Mucosa of descending colon (tissue), 3 donors: ENCODE measurements around the gene LRCH1. TPM values are rescaled to one million over a fixed set of nuclear protein-coding genes. Genes with fewer than 3 reads are reported as not detected.

Experiments
- ATAC-seq: fragments of 200-7000 bp; cut with Tn5 transposase; one replicate; pipeline ENCODE4 v1.9.1; 2020; ENCODE audit warnings: mild to moderate bottlenecking, moderate library complexity
- DNase-seq, 3 donors: peaks; one replicate each; pipeline ENCODE4 v3.0.0-alpha.2; 2020
- H3K36me3 ChIP-seq: fragments of 200-600 bp; one replicate; pipeline ENCODE4 v1.8.0; 2021; ENCODE audit warnings: low read depth, mild to moderate bottlenecking
- H3K4me1 ChIP-seq: fragments of 200-600 bp; one replicate; pipeline ENCODE4 v1.8.0; 2021; ENCODE audit warnings: low read depth, mild to moderate bottlenecking
- H3K4me3 ChIP-seq: fragments of 200-600 bp; one replicate; pipeline ENCODE4 v1.8.0; 2021; ENCODE audit warnings: mild to moderate bottlenecking
- H3K9me3 ChIP-seq: fragments of 200-600 bp; one replicate; pipeline ENCODE4 v1.8.0; 2021; ENCODE audit warnings: mild to moderate bottlenecking
- intact Hi-C, 2 donors: fragments of 100-400 bp; cut with DNase I in 1 of 2; cut with micrococcal nuclease in 1 of 2; formaldehyde crosslinking; loops; one replicate each; pipeline versions ENCODE4 v1.11.0 to v1.11.1; 2022; cut with DNase I, micrococcal nuclease
- total RNA-seq, 3 donors: library from RNA; stranded (reverse); fragmentation: NEBNext Ultra II Directional in 2 of 3; extraction: Animal tissue kit (Norgen Biotek cat#: 25700) in 2 of 3; gene quantifications; one replicate each; pipeline versions ENCODE4 v1.2.1 to v1.2.4, GENCODE V29; 2021 to 2023
- TF ChIP-seq, protein P1 (sequence below): fragments of 200-600 bp; IDR thresholded peaks from one replicate; pipeline ENCODE4 v1.8.0; 2022; ENCODE audit warnings: antibody characterized with exemption, mild to moderate bottlenecking
- donor health status: DM: no; HTN: no; CAD: no; lungs with moderate emphysema.
- donor health status: DM: no; HTN: no; CAD: no.
- donor health status: DM: no; HTN: yes; CAD: no.

LRCH1 gene
- total RNA-seq, 3 donors from 2014 or later, result 13.4 to 44.1 (median 16.1) TPM

DNA sequence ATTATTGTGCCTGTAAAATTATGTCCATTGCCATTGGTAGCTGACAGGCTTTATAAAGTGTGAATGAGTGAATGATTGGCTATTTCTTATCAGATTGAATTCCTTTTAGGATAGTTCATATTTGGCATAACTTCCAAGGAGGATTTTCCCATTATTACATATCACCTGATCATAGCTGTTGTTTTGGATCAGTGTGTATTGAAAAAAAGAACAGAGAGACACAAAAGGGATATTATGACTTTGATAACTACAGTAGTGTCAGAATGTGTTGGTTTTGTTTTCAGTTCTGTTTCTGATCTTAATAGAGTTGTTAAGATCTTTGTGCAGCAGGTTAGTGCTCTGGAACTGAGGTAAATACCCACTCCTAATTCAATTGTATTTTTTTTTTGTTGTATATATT lies 103.8 kb downstream of the LRCH1 start:
- no peaks in the 10 kb centered on the region for H3K9me3 ChIP-seq
- intact Hi-C loops, result no loop called here
- peaks cover 24% of the 10 kb centered on the region for H3K4me1 ChIP-seq
- no peak for ATAC-seq
- no peak for DNase-seq
- no peak overlapping the region for H3K4me3 ChIP-seq
- H3K36me3 ChIP-seq, result no peaks in the 10 kb centered on the region
- TF ChIP-seq, protein P1, sequence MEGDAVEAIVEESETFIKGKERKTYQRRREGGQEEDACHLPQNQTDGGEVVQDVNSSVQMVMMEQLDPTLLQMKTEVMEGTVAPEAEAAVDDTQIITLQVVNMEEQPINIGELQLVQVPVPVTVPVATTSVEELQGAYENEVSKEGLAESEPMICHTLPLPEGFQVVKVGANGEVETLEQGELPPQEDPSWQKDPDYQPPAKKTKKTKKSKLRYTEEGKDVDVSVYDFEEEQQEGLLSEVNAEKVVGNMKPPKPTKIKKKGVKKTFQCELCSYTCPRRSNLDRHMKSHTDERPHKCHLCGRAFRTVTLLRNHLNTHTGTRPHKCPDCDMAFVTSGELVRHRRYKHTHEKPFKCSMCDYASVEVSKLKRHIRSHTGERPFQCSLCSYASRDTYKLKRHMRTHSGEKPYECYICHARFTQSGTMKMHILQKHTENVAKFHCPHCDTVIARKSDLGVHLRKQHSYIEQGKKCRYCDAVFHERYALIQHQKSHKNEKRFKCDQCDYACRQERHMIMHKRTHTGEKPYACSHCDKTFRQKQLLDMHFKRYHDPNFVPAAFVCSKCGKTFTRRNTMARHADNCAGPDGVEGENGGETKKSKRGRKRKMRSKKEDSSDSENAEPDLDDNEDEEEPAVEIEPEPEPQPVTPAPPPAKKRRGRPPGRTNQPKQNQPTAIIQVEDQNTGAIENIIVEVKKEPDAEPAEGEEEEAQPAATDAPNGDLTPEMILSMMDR, result no peak

DNA sequence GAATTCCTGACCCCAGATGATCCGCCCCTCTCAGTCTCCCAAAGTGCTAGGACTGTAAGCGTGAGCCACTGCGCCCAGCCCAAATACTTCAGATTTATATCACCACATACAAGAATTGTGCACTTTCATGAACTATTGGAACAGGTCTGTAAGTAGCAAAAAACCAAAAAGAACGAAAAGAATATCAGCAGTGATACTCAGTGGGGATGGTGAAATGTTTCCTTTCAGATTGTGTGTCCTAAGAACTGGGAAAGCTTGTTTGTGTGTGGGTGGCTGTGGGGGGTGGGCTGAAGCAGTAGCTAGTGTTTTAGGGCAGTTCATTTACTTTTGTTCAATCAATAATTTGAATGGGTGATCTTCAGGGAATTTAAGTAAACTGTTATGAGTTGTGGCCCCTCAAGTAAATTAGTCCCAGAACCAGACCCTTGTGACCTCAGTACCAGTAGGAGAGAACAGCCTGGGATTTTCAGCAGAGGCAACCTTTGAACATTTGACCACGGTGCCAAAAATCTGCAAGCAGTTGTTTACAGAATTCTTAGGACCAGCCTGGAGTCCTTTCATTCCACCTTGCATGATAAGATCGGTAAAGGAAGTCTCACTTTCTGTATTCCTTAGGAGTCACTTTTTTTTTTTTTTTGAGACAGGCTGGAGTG lies 106.6 kb downstream of the LRCH1 start:
- Histone ChIP-seq H3K4me3 (no peak overlapping the region), H3K4me1 (peaks cover 47% of the 10 kb centered on the region), H3K9me3 (no peaks in the 10 kb centered on the region), H3K36me3 (no peaks in the 10 kb centered on the region)
- DNase-seq, result peak in 1 of 3 donors; percentile 46
- intact Hi-C loops, result no loop called here
- TF ChIP-seq, protein P1, result no peak
- ATAC-seq, result peak; percentile 64

DNA sequence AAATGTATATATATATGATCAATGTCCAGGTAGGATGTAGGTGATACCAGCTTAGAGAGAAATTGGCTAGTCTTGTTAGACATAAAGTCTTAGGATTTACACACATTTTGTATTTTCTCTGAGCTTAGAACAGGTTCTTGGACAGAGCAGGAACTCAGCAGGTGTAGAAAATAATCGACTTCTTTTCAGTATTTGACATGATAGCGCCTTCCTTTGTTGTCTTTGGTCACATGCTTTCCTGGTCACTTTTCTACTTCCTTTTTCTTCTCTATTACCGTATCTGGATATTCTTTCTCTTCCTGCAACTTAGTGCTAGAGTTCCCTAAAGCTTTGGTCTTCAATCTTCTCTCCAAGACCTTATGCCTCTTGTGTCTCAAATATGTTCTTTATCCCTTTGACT lies 107.4 kb downstream of the LRCH1 start:
- Histone ChIP-seq H3K36me3 (no peaks in the 10 kb centered on the region), H3K4me3 (no peak overlapping the region), H3K9me3 (no peaks in the 10 kb centered on the region), H3K4me1 (peaks cover 46% of the 10 kb centered on the region)
- intact Hi-C loops, result no loop called here
- ATAC-seq (peak; percentile 37), DNase-seq (no peak)
- TF ChIP-seq, protein P1, result no peak

DNA sequence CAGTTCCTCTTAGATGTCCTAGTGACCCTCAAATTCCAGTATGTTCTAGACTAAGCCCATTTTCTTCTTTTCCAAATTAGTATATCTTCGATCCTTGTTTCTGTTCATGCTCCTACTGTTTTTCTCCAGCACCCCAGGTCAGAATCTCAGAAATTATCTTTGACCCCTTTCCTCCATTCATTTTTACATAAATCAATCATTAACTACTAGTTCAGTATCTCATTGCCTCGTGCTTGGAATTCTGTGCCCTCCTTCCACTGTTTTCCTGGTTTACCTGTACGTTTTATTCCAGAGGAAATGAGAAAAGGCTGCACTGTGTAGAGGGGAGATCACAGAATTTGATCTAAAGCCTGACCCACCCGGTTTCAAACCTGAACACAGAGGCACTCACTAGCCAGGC lies 107.9 kb downstream of the LRCH1 start:
- DNase-seq, result no peak
- Histone ChIP-seq H3K4me3 (no peak overlapping the region), H3K4me1 (peaks cover 47% of the 10 kb centered on the region), H3K9me3 (no peaks in the 10 kb centered on the region), H3K36me3 (no peaks in the 10 kb centered on the region)
- TF ChIP-seq, protein P1, result no peak
- peak; percentile 66 for ATAC-seq
- intact Hi-C loops, result no loop called here

DNA sequence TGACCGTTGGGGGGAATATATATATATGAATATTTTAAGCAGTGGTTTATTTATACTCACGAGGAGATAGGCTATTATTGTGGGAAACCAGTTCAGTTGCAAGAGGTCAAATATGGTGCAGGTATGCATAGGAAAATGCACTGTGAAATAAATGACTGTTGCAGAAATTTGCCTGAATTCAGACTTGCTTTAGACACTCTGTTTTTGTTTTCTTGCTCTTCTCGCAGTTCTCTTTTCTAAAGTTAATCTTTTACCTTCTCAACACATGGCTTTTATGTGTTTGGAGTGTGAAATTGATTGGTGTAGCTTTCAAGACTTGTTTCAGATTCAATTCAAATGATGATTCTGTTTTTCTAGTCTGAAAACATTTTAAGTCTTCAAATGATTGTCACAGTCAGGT lies 109.7 kb downstream of the LRCH1 start:
- H3K9me3 ChIP-seq, result no peaks in the 10 kb centered on the region
- H3K4me3 ChIP-seq, result no peak overlapping the region
- peaks cover 57% of the 10 kb centered on the region for H3K4me1 ChIP-seq
- DNase-seq, result no peak
- TF ChIP-seq, protein P1, result no peak
- no peaks in the 10 kb centered on the region for H3K36me3 ChIP-seq
- intact Hi-C loops, result no loop called here
- no peak for ATAC-seq
